Cardiac fibroblast (primary cell): ENCODE measurements around the gene KRTAP10-1.

Experiments used
- DNase-seq, 2 donors: peaks; one replicate each; pipeline versions ENCODE4 v3.0.0 to v3.0.0-alpha.2; 2010; ENCODE audit warnings: low read depth in 2 of 2
- H3K4me3 ChIP-seq, 2 donors: replicated peaks in 1 of 2; 1 replicate in 1 of 2; 2 replicates in 1 of 2; pipeline ENCODE4 v1.5.1; 2011; ENCODE audit warnings: low read depth in 2 of 2, low read length in 2 of 2, mild to moderate bottlenecking in 2 of 2, moderate library complexity in 1 of 2
- CTCF ChIP-seq: IDR thresholded peaks from one replicate; pipeline ENCODE4 v1.5.1; 2011; ENCODE audit warnings: low read depth, mild to moderate bottlenecking, low read length, inconsistent platforms

The KRTAP10-1 gene

DNA sequence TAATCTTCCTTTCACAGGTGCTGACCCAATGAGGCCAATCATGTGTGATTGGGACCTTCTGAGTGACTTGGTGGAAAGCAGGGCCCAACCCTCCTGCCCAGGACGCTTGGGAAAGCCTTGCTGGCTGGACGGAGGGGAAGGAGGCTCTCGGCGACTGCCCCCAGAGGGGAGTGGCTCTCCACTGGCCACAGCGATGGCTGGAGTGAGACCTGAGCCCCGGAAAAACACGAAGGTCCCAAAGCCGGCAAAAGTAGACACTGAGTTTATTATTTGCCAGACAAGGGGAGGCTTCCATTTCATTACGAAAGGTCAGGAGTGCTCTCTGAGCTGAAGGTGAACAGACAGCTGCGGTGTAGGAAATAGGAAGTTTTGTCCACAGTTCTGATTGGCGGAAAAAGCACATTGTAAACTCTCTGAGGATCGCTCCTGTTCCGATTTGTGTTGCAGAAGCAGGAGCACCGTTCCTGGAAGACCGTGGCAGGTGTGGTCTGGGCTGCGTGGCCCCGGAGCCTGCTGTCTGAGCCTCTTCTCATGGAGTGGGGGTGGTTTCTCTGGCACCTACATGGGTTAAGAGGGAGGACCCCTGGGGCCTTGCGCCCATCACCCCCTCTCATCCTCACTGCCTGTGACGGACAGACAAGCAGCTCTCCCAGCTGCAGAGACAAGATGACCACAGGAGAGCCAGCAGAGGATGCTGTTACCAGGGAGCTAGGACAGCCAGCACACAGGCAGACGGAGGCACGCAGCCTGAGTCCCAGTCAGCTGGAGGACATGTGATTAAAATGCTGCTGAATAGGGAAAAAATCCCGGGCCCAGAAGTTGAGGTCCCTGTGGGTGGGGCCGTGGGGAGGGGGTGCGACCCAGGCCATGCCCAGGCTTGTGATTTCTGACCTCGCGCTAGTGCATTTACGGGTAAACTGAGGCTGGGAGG is 41.5 kb downstream of the KRTAP10-1 start:
- TF ChIP-seq CTCF = no peak
- no peak for DNase-seq

GRCh38 chr21:44497703-44498126 is 42.3 kb downstream of the KRTAP10-1 start:
- peak; percentile 7 to 22 for DNase-seq
- no peak for TF ChIP-seq CTCF
- H3K4me3 ChIP-seq = no peak overlapping the region

More for the DNA sequence above, 41.5 kb downstream of the KRTAP10-1 start:
- H3K4me3 ChIP-seq = no peak overlapping the region

- no peak for TF ChIP-seq CTCF
- no peak for DNase-seq
- no peak overlapping the region for H3K4me3 ChIP-seq
These were observed 43.1 kb downstream of the KRTAP10-1 start for GRCh38 chr21:44496564-44497550.

DNA sequence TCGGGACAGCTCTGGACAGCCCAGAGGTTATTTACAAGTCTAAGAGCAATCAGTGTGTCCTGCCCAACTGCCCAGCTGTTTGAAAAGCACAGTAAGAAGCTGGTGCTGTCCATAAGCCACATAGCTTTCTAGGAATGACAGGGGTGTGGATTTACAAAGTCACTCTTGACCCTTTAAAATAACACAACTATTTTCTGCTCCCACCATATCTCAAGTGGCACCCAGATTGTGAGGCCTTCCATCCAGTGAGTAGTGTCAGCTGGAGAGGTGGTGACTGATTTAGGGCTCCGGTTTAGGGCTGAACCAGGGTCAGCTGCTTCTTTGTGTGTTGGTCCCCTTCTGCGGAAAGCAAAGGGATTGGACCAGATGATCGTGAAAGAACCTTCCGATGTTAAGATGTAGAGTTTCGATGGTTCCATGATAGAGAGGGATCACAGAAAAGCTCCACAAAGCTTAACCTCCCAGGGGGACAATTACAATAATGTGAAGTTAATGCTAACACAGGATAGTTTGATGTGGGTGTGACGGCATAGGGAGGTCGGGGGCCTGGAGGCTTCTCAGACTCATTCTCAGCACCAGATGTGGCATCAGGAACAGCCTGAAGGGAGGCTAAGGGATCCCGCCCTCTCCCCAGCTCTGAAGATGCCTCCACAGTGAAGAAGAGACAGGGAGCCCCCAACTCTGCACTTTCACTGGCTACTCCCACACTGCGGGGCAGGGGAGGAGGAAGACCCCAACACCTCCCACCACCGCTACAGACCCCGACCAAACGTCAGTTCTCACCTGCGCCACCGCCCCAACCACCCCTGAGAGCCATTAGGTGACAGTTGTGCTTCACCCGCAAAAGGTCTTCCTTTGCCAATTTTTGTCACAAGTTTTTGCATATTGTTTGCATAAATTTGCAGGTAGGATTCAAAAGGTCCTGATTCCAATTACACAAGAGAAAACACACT is 44.1 kb downstream of the KRTAP10-1 start:
- no peak for TF ChIP-seq CTCF
- H3K4me3 ChIP-seq = no peak overlapping the region
- no peak for DNase-seq

DNA sequence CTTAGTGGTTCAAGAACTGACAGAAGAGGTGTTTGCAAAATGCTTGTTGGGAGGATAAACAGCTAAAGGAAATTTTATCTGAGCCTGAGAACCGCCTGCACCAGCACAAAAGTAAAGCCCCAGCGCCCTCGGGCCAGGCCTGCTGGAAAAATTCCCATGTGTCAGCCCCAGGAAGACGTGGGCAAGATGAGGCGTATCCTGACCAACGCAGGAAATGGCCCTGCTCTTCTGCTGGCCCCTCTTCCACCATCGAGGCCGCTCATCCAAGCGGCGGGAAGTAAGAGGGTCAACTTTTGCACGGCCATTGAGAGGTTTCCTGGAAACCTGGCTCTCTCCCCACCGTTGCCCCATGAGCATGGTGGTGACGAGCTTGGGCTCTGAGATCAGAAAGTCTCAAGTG is 45.0 kb downstream of the KRTAP10-1 start:
- no peak overlapping the region for H3K4me3 ChIP-seq
- no peak for DNase-seq
- TF ChIP-seq CTCF = no peak

GRCh38 chr21:44494418-44494817 is 45.6 kb downstream of the KRTAP10-1 start:
- no peak overlapping the region for H3K4me3 ChIP-seq
- no peak for DNase-seq
- TF ChIP-seq CTCF = no peak
